GM08714 (cell line): ENCODE data around the gene ERC2.
A peak's percentile ranks its signal among the peaks of the same experiment; 100 is the strongest.

Source experiments
- H3K4me3 ChIP-seq: fragments of 200-500 bp; sonication (Bioruptor generic); 2 replicates; pipeline ENCODE4 v1.5.1; 2014; ENCODE audit warnings: mild to moderate bottlenecking, low read length, inconsistent platforms
- ZNF274 ChIP-seq: IDR thresholded peaks from 2 replicates; pipeline ENCODE4 v1.6.1; 2012; ENCODE audit warnings: mild to moderate bottlenecking, low read depth, low read length

ERC2 gene

GRCh38 chr3:55486101-55486856 is 982.0 kb downstream of the ERC2 start:
- no peak for TF ChIP-seq ZNF274
- peak overlapping the region; percentile 22; the same call in 1 of the 2 replicates for H3K4me3 ChIP-seq

- H3K4me3 ChIP-seq = no peak overlapping the region; the same call in 1 of the 2 replicates
- TF ChIP-seq ZNF274 = no peak
Measured at GRCh38 chr3:55484801-55485791, 983.2 kb downstream of the ERC2 start.

DNA sequence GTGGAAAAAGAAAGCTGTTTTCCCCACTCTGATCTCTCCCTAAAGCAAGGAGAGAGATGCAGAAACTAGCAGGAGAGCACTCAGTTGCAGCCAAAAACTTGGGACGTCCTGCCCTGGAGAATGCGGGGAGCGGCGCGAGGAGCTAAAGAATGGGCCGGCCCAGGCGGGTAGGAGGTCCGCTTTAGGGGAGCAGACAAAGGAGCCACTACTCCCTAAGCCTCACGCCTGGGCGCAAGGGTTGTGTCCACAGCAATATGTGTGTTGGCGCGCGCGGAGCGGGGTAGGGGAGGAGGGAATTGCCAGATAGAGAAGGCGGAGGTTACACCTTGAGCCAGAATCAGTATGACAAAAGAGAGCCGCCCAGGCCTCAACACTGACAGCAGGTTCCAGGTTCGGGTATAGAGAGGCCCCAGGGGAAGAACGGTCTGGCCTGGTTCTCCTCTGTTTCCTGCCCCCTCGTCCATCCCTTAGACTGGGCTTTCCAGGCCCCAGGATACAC is 984.0 kb downstream of the ERC2 start:
- TF ChIP-seq ZNF274 = no peak
- H3K4me3 ChIP-seq = no peak overlapping the region

- H3K4me3 ChIP-seq = no peak overlapping the region
- TF ChIP-seq ZNF274 = no peak
Measured at GRCh38 chr3:55483196-55484095, 984.8 kb downstream of the ERC2 start.

GRCh38 chr3:55482496-55483195 is 985.6 kb downstream of the ERC2 start:
- TF ChIP-seq ZNF274 = no peak
- H3K4me3 ChIP-seq = no peak overlapping the region

DNA sequence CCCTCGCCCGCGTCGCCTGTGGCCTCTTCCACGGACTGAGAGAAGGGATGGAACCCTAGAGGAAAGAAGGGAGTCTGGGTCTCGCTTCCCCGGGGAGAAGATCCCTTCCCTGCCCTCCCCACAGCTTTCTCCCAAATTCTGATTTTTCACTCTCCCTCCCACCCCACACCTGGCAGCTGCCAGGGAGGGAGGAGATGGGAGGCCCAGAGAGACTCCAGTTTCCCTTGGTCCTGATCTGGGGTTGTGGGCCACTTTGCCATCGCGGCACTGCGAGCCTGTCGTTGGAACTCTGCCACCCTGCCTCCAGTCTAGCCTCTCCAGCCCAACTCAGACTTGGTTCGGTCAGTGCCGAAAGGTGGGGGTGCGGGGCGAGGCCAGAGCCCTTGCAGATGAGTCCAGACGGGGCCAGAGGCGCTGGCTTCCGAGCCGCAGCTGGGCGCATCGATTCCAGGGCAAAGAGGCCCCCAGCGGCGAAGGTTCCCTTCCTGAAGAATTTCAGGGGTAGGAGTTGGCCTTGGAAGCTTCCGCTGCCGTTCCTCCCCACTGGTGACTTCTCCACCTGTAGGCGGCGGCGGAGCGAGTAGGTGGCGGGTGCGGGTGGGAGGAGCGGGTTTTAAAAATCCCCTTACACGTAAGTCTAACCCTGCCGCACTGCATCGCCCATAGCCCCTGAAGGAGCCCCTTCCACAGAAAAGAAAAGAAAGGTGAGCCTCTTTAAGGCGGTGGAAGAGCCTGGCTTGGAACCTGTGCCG is 986.3 kb downstream of the ERC2 start:
- no peak for TF ChIP-seq ZNF274
- H3K4me3 ChIP-seq = no peak overlapping the region

GRCh38 chr3:55480911-55481743 is 987.1 kb downstream of the ERC2 start:
- TF ChIP-seq ZNF274 = no peak
- no peak overlapping the region for H3K4me3 ChIP-seq

DNA sequence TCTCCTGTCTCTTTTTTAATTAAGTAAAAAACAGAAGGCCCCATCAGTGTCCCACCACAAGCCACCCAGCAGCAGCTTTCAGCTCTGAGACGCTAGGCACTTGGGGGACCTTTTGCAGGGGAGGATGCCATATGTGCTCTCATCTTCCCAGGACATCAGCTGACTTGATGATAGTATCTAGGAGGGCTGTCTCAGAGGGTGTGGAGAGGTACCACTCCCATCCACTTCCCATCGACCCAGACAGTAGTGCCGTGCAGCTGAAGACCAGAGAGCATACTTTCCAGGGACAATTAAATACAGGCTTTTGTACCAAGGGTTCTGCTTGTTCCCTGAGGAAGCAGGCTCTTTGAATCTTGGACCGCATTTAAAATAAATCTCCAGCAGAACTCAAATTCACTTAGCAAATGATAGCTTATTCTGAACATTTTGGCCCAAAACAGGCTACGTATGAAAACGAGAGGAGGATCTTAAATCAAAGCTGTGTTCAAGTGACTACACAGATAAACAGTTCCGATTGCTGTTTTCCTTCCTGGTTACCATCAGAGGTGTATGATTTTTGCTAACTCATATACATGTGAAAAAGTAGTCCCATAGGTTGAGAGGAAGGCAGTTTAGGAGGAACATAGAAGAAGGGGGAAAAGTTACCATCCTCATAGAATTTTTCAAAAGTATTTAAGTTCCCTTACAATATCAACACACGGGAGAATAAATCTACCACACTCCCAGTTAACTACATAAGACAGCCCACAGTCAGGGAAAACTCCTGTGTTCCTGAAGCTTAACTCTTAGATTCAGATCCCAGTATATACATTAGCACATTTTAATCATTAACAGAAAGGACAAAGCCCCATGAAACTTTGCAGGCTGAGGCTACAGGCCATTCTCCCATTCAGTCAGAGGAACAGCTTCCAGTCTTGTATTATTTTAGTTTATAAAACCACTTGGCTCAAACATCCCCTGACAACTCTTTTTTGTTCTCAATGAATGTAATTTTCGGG is 990.7 kb downstream of the ERC2 start:
- TF ChIP-seq ZNF274 = no peak
- H3K4me3 ChIP-seq = no peak overlapping the region

DNA sequence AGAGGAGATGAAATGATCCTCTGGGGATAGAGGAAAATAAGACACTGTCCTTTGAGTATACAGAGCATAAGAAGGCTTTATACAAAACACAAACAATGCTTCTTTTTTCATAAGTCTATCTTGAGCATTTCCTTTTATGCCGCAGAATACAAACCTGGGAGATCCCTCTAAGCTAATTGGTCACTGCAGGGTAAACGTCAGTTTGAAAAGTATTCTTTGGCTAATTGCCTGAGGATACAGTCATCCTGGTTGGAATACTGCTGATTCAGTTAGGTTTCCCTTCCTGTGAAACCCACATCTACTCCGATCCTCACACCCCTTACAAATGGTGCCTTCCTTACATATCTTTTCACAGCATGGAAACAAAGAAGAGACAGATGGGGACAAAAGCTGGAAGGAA is 991.8 kb downstream of the ERC2 start:
- no peak overlapping the region for H3K4me3 ChIP-seq
- TF ChIP-seq ZNF274 = no peak

- TF ChIP-seq ZNF274 = no peak
- H3K4me3 ChIP-seq = no peak overlapping the region
Measured at GRCh38 chr3:55474213-55474632, 994.0 kb downstream of the ERC2 start.
